ENCODE data around the gene CCDC51.

GRCh38 chr3:48423241-48423882, 16.6 kb downstream of the CCDC51 start:
- TF ChIP-seq CTCF (IDR thresholded peaks at IDR 0.05) (no peak), POLR2A (IDR thresholded peaks at IDR 0.05) (no peak)
